K562 (cell line): ENCODE results near the gene DTX3. TPM values are rescaled to one million over a fixed set of nuclear protein-coding genes. Genes with fewer than 3 reads are reported as not detected.

Source experiments
- ARID1B ChIP-seq: fragments of 450-650 bp; IDR thresholded peaks from 2 replicates; pipeline ENCODE4 v1.6.1; 2016; ENCODE audit warnings: antibody characterized with exemption, mild to moderate bottlenecking, inconsistent platforms
- ATF1 ChIP-seq, 2 experiments: fragments of 450-650 bp in 1 of 2; IDR thresholded peaks; 2 replicates each; pipeline ENCODE4 v1.6.1; 2016; ENCODE audit warnings: missing compliant biosample characterization in 1 of 2, missing genetic modification characterization in 1 of 2
- CC2D1A ChIP-seq: fragments of 450-650 bp; IDR thresholded peaks from 2 replicates; pipeline ENCODE4 v1.6.1; 2017; ENCODE audit warnings: mild to moderate bottlenecking
- GATAD2A ChIP-seq: fragments of 450-650 bp; IDR thresholded peaks from 2 replicates; pipeline ENCODE4 v1.6.1; 2017
- GTF3C2 ChIP-seq: IDR thresholded peaks from 3 replicates; pipeline ENCODE4 v1.6.1; 2011; ENCODE audit warnings: borderline replicate concordance, mild to moderate bottlenecking, moderate library complexity; ENCODE audit not compliant: insufficient read length; ENCODE audit errors: extremely low read depth
- HMGN3 ChIP-seq: IDR thresholded peaks from 2 replicates; pipeline ENCODE4 v1.6.1; 2011; ENCODE audit warnings: borderline replicate concordance, low read depth, mild to moderate bottlenecking, mixed read lengths, low read length; ENCODE audit not compliant: insufficient read length; ENCODE audit errors: extremely low read depth
- MBD1 ChIP-seq: fragments of 250-450 bp; sonication (Bioruptor Pico); IDR thresholded peaks from 2 replicates; pipeline ENCODE4 v1.8.0; 2022; ENCODE audit warnings: inconsistent platforms
- POLR2G ChIP-seq: fragments of 200-400 bp; formaldehyde crosslinking; IDR thresholded peaks from 2 replicates; pipeline ENCODE4 v1.6.1; 2017; ENCODE audit warnings: low read depth, mild to moderate bottlenecking, antibody characterized with exemption, low read length, moderate library complexity
- RAD21 ChIP-seq, 2 experiments: fragments of 250-450 bp in 1 of 2; fragments of 450-650 bp in 1 of 2; sonication (Bioruptor Pico) in 1 of 2; formaldehyde crosslinking in 1 of 2; IDR thresholded peaks in 1 of 2; conservative IDR thresholded peaks in 1 of 2; 2 replicates each; pipeline versions ENCODE4 v1.4.0 to v1.8.0; 2020 to 2022; ENCODE audit warnings: mild to moderate bottlenecking in 2 of 2, moderate library complexity in 1 of 2
- RBM15 ChIP-seq: fragments of 200-400 bp; formaldehyde crosslinking; IDR thresholded peaks from 2 replicates; pipeline ENCODE4 v1.6.1; 2018; ENCODE audit warnings: mild to moderate bottlenecking, low read length, moderate library complexity; ENCODE audit not compliant: insufficient read depth
- RNF219 ChIP-seq: fragments of 250-450 bp; sonication (Bioruptor Pico); IDR thresholded peaks from 2 replicates; pipeline ENCODE4 v1.5.0; 2022; ENCODE audit warnings: mild to moderate bottlenecking
- SP1 ChIP-seq: sonication (generic); formaldehyde crosslinking; IDR thresholded peaks from 2 replicates; pipeline ENCODE4 v1.8.1; 2022; ENCODE audit warnings: mild to moderate bottlenecking, missing genetic modification reagents
- TCF15 ChIP-seq: fragments of 250-450 bp; sonication (Bioruptor Pico); IDR thresholded peaks from 2 replicates; pipeline ENCODE4 v1.8.0; 2022; ENCODE audit warnings: moderate library complexity, mild to moderate bottlenecking, inconsistent platforms
- U2AF1 ChIP-seq: fragments of 200-400 bp; formaldehyde crosslinking; optimal IDR thresholded peaks from 2 replicates; pipeline ENCODE3; 2017; ENCODE audit warnings: mild to moderate bottlenecking, low read depth, low read length, moderate library complexity
- ZBTB12 ChIP-seq: fragments of 250-450 bp; sonication (Bioruptor Pico); IDR thresholded peaks from 2 replicates; pipeline ENCODE4 v1.4.0; 2020
- ZBTB7A ChIP-seq: IDR thresholded peaks from 2 replicates; pipeline ENCODE4 v1.6.1; 2011; ENCODE audit warnings: low read depth, mild to moderate bottlenecking, low read length, moderate library complexity, borderline replicate concordance; ENCODE audit not compliant: control insufficient read depth
- ZNF311 ChIP-seq: fragments of 250-450 bp; sonication (Bioruptor Pico); IDR thresholded peaks from 2 replicates; pipeline ENCODE4 v1.4.0; 2020; ENCODE audit warnings: mild to moderate bottlenecking, moderate library complexity
- ZNF668 ChIP-seq: fragments of 250-450 bp; sonication (Bioruptor Pico); IDR thresholded peaks from 2 replicates; pipeline ENCODE4 v1.8.0; 2022; ENCODE audit warnings: mild to moderate bottlenecking, inconsistent platforms
- polyA plus RNA-seq, 8 experiments: library from polyadenylated mRNA; depleted of rRNA in 4 of 8; stranded (reverse) in 5 of 8; unstranded in 3 of 8; fragments of >200 nt; fragmentation: Nextera tagmentation in 2 of 8; fragmentation: Illumina TruSeq in 1 of 8; extraction: Ambion mirVana in 2 of 8; extraction: Trizol in 1 of 8; gene quantifications; 2 replicates each; pipeline versions ENCODE4 v1.2.1 to v1.2.3, GENCODE V29; 2011 to 2014; ENCODE audit warnings: inconsistent platforms in 1 of 8, missing spikeins in 1 of 8
- total RNA-seq, 7 experiments: library from RNA; depleted of rRNA in 6 of 7; stranded (reverse); fragments of >200 nt in 6 of 7; fragmentation: Illumina TruSeq in 2 of 7; extraction: Trizol in 2 of 7; gene quantifications; 2 replicates each; pipeline versions ENCODE4 v1.2.1 to v1.2.3, GENCODE V29; 2011 to 2021; ENCODE audit warnings: low replicate concordance in 1 of 7

Gene DTX3
- total and polyA plus RNA-seq, 9 of the 15 experiments (the other 6 are each of a cell fraction or from before 2014, with no cell fraction given) = 0.03 to 0.09 (median 0.06) TPM; not detected in 6

GRCh38 chr12:57621497-57622292 lies 17.1 kb downstream of the DTX3 start (continued):
- TF ChIP-seq ARID1B = no peak
- TF ChIP-seq POLR2G = peak; percentile 74
- TF ChIP-seq ATF1 (CRISPR knock-in tag; IDR thresholded peaks at IDR 0.05) = no peak
- TF ChIP-seq ATF1 (tag; IDR thresholded peaks at IDR 0.05) = peak; percentile 22; the same call in 1 of the 2 replicates
- TF ChIP-seq CC2D1A = peak; percentile 70; the same call in 1 of the 2 replicates
- TF ChIP-seq ZNF311 = no peak
- TF ChIP-seq GATAD2A = peak; percentile 81
- no peak for TF ChIP-seq U2AF1
- TF ChIP-seq TCF15 (CRISPR knock-in tag) = no peak
- no peak for TF ChIP-seq ZBTB12 (CRISPR knock-in tag)
- TF ChIP-seq HMGN3 = peak; percentile 66
- no peak for TF ChIP-seq RNF219
- no peak for TF ChIP-seq SP1 (CRISPR knock-in tag)
- TF ChIP-seq ZBTB7A = peak; percentile 98
- TF ChIP-seq MBD1 (CRISPR knock-in tag) = peak; percentile 65; the same call in 1 of the 2 replicates
- no peak for TF ChIP-seq RBM15
- no peak for TF ChIP-seq GTF3C2
- no peak for TF ChIP-seq ZNF668
- TF ChIP-seq RAD21 (CRISPR knock-in tag; conservative IDR thresholded peaks at IDR 0.05 in 1 of 2, IDR thresholded peaks at IDR 0.05 in 1 of 2) = peak; percentile 79 to 92
